ENCODE measurements around the gene TRIM7.
A peak's percentile ranks its signal among the peaks of the same experiment; 100 is the strongest.
"Not testable (repeated sequence)": the region's sequence is repeated elsewhere in the genome, so short reads cannot be mapped to it uniquely, and the experiment has no call there.

Gene TRIM7

GRCh38 chr5:181210698-181211097 is 5.7 kb upstream of the TRIM7 start:
- not testable (repeated sequence) for DNase-seq

GRCh38 chr5:181210148-181210547 is 5.2 kb upstream of the TRIM7 start:
- not testable (repeated sequence) for DNase-seq

- not testable (repeated sequence) for DNase-seq
Observed at GRCh38 chr5:181209006-181209405, 4.0 kb upstream of the TRIM7 start.

GRCh38 chr5:181207960-181208253 is 2.9 kb upstream of the TRIM7 start:
- no peak for DNase-seq

DNA sequence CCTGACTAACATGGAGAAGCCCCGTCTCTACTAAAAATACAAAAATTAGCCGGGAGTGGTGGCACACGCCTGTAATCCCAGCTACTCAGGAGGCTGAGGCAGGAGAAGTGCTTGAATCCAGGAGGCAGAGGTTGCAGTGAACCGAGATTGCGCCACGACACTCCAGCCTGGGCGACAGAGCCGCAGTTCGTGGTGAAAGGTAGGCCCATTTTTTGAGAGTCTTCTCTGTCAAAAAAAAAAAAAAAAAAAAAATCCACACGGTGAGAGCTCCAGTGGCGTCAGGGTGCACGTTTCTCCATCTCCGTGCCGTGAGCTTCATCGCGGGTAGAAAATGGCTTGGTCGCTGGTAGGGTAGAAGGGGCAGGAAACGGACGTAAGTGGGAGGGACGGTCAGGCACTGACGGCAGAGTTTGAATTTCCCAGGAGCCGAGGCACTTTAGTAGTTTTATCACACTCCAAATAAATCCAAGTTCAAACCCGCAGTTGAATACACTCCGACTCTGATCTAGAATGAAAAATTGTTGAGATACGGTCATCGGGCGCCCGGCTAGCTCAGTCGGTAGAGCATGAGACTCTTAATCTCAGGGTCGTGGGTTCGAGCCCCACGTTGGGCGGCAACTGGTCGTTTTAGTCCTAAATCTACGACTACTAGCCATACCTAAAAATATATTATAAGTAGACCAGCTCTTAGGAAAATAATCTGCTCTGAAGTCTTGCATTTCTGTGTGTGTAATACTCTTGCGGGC is 2.4 kb upstream of the TRIM7 start:
- DNase-seq: peak; percentile 71

DNA sequence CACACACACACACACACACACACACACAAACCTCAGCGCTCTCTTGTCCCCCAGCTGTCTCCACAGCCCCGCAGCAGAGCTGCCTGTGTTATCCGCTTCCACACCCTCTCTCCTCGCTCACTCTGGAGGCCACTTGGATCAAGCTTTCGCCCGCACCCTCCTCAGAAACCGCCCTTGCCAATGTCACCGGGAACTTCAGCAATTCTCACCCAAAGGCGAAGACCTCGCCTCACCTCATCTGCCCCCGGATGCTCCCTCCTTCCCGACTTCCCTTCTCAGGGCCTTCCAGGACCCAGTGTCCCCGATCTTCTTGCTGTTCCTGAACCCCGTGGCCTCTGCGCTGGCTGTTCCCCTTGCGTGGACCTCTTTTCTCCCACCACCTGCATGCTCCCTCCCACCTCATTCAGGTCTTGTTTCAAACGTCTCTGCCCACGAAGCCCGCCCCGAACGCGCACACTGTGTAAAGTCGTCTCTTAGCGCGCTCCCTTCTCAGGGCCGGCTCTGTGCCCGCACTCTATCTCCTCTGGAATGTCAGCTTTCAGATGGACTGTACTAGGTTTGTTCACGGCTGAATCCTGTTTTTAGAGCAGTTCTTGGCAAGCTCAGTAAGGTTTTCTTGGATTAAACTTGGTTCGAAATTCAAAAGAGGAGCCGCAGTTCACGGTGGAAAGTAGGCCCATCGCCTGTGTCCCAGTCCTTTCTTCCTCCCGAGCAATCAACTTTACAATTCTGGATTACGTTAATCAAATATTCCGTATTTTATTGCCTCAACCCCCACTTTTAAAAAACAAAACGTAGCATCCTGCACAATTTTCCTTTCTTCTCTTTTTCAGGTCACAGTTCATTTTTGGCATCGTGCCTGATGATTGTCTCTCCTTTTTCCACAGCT is 1.0 kb upstream of the TRIM7 start:
- DNase-seq: peak; percentile 47

DNA sequence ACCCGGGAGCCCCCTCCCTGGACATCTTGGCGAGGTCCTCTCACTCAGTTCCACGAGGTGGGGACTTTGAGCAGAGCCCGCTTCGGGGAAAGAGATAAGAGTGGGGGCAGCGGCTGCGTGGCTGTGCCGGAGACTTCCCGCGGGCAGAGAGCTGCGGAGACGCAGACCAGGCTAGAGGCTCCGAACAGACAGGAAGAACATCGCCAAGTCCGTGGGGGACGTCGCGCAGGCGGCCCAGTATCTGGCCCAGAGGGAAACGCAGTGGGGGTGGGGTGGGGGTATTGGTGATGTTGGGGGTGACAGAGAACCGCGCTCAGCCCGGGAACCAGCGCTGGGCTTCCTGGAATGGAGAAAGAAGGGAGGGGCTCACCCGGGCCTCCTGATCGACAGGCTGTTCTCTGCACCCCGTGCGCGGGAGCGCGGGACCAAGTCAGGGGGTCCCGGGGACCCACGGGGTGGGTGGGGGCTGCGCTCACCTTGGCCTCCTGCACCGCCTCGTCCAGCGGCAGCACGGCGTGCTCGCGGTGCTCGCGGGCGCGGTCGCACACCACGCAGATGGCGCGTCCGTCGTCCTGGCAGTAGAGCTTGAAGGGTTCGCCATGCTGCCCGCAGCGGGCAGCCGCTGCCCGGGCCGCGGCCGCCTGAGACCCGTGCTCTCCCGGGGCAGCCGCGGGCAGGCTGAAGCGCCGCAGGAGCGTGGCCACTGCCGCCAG is 727 bp downstream of the TRIM7 start:
- DNase-seq: peak; percentile 41

DNA sequence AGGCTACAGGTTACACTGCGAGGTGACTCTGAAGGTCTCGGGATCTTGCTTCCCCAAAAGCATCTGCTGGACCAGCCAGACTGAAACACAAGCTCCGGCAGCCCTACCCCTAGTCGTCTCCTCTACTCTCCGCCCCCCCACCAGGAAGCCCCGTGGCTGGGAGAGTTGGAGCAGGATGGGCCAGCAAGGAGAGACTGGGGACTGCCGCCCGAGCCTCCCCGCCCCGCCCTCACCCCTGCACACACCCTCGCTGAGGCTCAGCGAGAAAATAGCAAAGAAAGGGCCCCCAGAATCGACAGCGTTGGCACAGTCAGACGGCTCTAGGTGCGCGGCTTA is 1.3 kb downstream of the TRIM7 start:
- no peak for DNase-seq

DNA sequence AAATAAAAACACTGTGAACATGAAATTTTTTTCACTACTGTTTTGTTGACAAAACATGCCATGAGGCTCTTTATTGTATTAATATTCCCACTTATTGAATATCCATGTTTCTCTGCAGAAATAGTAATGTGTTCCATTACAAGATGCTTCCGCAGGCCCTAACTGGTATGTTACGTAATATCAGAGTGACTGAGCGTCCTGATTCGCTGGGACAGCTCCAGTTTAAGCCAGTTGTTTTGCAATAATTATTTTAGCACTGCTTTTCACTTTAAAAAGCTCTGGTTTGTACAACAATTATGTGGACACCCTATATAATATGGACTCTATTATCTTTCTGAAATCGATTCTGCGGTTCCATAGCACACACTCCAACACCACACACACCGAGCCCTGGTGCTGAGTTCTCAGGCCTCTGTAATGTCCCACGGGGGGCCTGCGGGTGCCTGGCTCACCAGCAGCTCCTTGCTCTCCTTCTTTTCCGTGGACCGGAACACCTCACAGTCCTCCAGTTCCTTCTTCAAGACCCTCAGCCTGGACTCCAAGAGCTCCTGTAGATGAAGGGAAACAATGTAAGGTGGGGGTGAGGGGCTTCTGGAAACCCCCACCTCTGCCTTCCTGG is 1.8 kb downstream of the TRIM7 start:
- DNase-seq: no peak

GRCh38 chr5:181200816-181201215 is 4.2 kb downstream of the TRIM7 start:
- DNase-seq: no peak

DNA sequence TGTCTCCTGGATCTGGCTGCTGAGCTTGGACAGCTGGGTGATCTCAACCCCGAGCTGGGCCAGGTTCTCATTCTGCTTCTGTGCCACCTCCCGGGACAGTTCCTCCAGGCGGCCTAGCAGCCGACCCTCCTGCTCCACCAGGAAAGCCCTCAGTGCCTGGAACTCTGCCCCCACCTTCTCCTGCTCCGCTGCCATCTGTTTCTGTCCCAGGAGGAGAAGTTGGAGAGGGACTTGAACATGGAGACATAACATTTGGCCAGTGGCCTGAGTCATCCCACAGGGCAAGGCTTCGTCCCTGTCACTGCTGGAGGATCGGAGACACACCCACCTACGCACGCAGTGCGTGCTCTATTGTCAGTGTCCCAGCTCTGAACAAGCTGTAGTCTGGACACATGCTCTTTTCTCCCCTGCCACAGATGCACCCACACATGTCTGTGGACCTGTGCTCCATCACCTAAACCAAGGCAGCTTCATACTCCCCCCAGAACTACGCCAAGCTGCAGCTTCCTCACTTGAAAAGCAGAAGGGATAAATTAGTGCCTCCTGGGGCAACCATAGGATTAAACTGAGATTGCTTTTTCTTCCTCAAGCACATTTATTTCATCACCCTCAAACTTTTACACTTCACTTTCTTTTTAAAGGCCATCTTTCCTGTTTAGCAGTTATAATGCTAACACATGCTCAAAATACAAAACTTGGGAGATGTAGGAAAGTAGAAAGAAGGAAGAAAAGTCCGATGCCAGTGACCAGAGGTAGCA is 4.9 kb downstream of the TRIM7 start:
- DNase-seq: no peak

DNA sequence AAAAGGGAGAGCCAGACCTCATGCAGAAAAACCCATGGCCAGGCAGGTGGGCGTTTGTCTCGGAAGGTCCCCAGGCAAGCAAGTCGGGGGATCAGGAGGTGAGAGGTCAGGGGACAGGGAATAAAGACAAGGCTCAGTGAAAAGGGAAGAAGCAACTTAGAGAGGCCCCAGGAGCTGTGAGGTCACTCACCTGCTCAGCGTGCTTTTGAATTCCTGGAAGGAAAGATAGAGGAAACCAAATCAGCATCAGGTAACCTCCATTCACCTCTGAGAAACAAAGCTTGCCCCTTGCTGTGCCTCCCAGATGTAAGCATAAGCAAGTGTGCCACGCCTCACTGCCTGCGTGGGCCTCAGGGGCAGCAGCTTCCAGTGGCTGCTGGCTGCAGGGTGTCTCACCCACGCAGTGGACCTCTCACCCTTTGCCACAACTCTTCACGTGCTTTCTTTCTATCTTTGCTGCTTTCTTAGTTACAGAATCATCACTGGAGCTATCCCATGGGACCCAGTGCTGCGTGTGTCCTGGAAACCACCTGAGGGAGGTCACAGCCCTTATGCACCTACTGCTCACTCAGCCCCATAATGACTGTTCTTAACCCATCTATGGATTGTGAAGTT is 6.0 kb downstream of the TRIM7 start:
- no peak for DNase-seq

DNA sequence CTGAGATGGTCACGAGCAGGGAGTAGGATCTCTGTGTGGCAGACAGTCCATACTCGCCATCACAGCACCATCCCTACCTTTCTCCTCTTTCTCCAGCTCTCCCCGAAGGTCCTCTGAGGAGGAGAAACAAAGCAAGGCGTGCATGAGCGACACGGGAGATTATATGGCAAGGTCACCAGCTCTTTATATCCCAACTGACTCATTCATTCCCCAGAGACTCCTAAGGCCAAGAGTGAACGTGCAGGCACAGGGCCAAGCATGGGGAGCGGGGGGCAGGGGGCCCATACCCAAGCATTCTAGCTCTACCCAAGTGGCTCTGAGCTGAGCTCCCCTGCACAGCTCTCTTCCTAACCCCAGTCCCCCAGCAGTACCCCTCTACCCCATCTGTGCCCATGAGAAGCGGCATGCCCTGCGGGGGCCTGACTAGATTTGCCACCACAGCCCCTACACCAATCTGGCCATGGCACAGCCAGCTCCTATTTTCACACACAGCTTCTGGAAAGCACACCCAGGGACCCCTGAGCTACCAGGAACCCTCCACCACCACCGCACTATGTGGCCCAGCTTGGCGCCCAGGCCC is 6.8 kb downstream of the TRIM7 start:
- no peak for DNase-seq

DNA sequence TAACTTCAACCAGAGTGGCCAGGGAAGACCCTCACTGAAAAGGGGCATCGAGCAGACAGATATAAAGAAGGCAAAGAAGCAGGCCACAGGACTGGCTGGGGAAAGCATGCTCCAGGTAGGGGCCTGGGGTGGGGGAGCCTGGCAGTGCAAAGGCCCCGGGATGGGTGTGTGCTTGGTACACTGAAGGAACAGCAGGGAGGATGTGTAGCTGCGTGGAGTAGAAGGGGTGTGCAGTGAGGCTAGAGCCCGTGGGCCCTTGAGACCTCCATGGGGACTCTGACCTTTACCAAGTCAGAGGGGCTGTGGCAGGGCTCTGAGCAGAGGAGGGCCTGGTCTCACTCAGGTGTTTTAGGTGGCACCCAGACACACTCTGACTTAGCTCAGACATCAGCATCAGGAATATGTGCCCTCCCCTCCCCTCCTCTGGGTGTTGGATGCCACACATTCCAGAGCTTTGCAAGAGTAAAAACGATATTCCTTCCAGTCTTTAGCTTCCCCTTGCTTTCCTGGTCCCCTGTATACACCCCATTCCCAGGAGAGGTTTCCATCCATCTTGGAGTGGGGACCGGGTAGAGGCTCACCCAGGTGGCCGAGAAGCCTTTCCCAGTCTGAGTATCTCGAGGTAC is 7.6 kb downstream of the TRIM7 start:
- no peak for DNase-seq

DNA sequence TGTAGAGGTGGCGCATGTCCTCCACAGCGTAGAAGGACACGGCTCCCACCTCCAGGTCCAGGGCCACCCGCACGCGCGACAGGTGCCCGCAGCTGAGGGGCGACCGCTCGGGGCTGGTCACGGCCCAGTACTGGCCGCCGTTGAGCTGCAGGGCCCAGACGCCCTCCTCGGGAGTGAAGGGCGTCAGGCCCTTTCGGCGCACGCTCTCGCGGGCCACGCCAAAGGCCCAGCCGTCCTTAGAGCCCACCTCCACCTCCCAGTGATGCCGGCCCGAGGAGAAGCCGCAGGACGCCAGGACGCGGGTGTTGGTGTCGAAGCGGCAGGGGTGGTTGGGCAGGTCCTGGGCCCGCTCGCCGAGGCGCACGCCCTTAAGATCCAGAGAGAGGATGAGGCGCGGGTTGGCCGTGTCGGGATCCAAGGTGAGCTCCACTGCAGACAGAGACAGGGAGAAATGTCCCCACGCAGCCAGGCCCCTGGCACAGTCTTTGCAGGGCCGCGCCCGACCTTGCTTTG is 9.7 kb downstream of the TRIM7 start:
- DNase-seq: no peak

- no peak for DNase-seq
Observed at GRCh38 chr5:181194489-181195248, 10.3 kb downstream of the TRIM7 start.

GRCh38 chr5:181193656-181194055 is 11.3 kb downstream of the TRIM7 start:
- DNase-seq: no peak

DNA sequence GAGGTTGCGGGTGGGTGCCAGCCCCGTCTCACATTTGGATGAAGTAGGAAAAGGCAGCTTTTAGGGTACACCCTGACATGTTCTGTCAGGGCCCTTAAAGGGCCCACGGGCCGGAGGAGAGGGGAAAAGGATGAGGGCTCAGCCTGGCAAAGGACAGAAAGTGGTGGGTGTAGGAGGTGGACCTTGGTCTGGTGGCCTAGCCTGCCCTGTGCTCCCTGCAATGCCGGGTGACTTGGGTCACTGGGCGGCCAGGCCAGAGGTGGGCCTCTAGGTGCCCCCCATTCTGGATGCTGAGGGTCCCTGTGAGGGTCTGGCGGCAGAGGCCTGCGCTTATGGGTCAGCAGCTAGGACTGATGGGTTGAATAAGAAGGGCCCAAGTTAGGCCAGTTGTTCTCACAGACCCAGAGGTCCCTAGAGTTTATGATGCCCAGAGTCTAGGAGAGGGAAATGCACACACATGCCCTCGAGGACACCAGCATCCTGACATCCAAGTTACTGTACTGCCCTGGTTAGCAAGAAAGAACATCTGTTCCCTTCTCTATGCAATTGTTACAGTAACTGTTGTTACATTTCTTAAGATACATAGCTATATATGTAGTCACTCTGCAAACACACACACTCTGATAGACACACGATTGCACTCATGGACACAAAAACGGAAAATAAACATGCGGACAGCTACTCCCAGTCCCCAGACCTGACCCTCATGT is 12.5 kb downstream of the TRIM7 start:
- DNase-seq: no peak

DNA sequence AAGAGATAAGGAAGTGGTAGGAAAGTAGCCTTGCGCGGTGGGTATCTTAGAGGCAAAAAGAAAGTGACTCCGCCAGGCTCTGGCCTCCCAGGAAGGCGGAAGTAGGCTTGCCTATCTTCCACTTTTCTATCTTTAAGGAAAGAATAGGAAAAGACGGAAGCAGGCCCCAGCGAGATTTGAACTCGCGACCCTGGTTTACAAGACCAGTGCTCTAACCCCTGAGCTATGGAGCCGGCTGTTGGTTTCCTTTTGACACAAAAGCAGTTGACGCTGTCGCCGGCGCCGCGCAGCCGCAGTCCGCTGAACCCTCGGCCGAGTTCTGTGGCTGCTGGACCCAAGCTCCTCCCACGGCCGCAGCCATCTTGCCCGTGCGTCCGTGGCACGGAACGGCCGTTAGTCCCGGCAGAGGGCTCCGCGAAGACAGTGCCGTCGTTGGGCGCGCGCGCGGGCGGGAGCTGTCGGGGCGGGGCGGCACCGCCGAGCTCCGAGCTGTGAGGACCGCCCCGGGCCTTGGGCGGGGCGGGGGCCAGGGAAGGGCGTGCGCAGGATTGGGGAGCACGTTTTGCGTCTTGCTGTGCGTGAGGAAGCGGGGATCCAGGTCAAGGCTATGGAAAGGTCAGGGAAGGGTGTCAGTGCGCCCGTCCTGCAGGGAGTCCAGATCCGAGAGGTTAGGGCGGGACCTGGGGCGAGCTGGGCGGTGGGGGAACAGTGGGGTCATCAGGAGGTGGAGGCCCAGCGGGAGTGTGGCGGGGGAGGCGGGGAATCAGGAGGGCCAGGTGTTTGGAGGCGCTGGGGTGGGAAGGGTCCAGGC is 13.3 kb downstream of the TRIM7 start:
- peak; percentile 99 for DNase-seq

All from activated T-cell treated with anti-CD3 and anti-CD28 coated beads, Interleukin-2, amount 50 U/mL, for 1 hour (primary cell).